Vagina (tissue), 2 donors: Measurements from ENCODE around the gene FCER2. TPM values are rescaled to one million over a fixed set of nuclear protein-coding genes. Genes with fewer than 3 reads are reported as not detected.

Experiments
- DNase-seq, 2 donors: peaks; one replicate each; pipeline ENCODE4 v3.0.0-alpha.2; 2017; ENCODE audit errors: extremely low spot score in 2 of 2
- H3K27ac ChIP-seq: fragments of 200-600 bp; sonication (generic); one replicate; pipeline ENCODE4 v1.5.1; 2019
- H3K27me3 ChIP-seq: fragments of 200-600 bp; sonication (generic); one replicate; pipeline ENCODE4 v1.5.1; 2019
- H3K36me3 ChIP-seq, 2 donors: fragments of 200-600 bp; sonication (generic); one replicate each; pipeline ENCODE4 v1.5.1; 2017 to 2019
- H3K4me1 ChIP-seq: fragments of 200-600 bp; sonication (generic); one replicate; pipeline ENCODE4 v1.5.1; 2019
- H3K4me3 ChIP-seq, 2 donors: fragments of 200-600 bp; sonication (generic); 1 replicate in 1 of 2; 2 replicates in 1 of 2; pipeline ENCODE4 v1.5.1; 2016 to 2019
- H3K9me3 ChIP-seq: fragments of 200-600 bp; sonication (generic); one replicate; pipeline ENCODE4 v1.5.1; 2019
- CTCF ChIP-seq, 3 experiments: fragments of 450-650 bp in 2 of 3; fragments of 200-600 bp in 1 of 3; sonication (generic) in 1 of 3; IDR thresholded peaks; one replicate each; pipeline ENCODE4 v1.5.1; 2017 to 2019; ENCODE audit warnings: antibody characterized with exemption in 3 of 3, mild to moderate bottlenecking in 2 of 3, moderate library complexity in 2 of 3
- POLR2A ChIP-seq, 2 donors: fragments of 450-650 bp; IDR thresholded peaks; one replicate each; pipeline ENCODE4 v1.6.1; 2017; ENCODE audit warnings: antibody characterized with exemption in 2 of 2, mild to moderate bottlenecking in 2 of 2, moderate library complexity in 2 of 2
- POLR2AphosphoS5 ChIP-seq, 2 donors: sonication (generic); formaldehyde crosslinking; IDR thresholded peaks; one replicate each; pipeline ENCODE4 v1.9.0; 2017; ENCODE audit warnings: antibody characterized with exemption in 2 of 2, mild to moderate bottlenecking in 2 of 2, low read depth in 1 of 2; ENCODE audit not compliant: insufficient read depth in 1 of 2
- intact Hi-C: fragments of 100-400 bp; cut with DNase I; formaldehyde crosslinking; loops from one replicate; pipeline ENCODE4 v1.15.1; 2023
- total RNA-seq: library from RNA; depleted of rRNA; stranded (reverse); fragments of >200 nt; gene quantifications from one replicate; pipeline ENCODE4 v1.2.3, GENCODE V29; 2016

Gene FCER2
- total RNA-seq, 1 donor from 2014 or later: not detected

DNA sequence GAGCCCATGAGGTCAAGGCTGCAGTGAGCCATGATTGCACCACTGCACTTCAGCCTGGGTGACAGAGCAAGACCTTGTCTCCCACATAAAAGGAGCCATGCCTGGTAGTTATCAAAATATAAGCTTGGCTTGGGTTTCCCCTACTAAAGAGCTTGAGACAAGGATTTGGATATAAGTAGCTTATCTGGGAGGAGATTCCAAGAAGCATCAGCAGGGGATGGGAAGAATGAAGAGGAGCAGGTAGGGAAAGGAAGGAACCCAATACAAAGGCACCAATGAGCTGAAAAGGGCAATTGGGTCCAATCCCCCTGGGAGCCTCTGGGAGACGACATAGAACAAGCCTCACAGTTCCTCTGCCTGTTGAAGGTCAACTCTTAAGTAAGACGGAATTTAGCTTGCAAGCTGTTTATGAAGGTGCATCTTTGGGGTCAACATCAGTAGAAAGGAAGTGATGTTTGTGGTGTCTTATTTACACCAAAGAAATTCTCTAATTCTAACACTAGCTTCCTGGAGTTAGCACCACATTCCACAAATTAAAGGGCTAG, 37.4 kb upstream of the FCER2 start:
- TF ChIP-seq POLR2AphosphoS5 (IDR thresholded peaks at IDR 0.05; ENCODE audit: insufficient read depth in 1 of 2, low read depth in 1 of 2): no peak
- no peak for TF ChIP-seq POLR2A (IDR thresholded peaks at IDR 0.05)
- DNase-seq: no peak
- intact Hi-C loops: no loop called here
- Histone ChIP-seq H3K4me3 (no peak overlapping the region), H3K9me3 (no peaks in the 10 kb centered on the region), H3K36me3 (no peaks in the 10 kb centered on the region), H3K27me3 (no peaks in the 10 kb centered on the region), H3K4me1 (no peaks in the 10 kb centered on the region), H3K27ac (no peak overlapping the region)

GRCh38 chr19:7738023-7738422, 36.1 kb upstream of the FCER2 start:
- TF ChIP-seq POLR2A (IDR thresholded peaks at IDR 0.05) (no peak), CTCF (IDR thresholded peaks at IDR 0.05) (no peak), POLR2AphosphoS5 (IDR thresholded peaks at IDR 0.05; ENCODE audit: insufficient read depth in 1 of 2, low read depth in 1 of 2) (no peak)
- Histone ChIP-seq H3K4me3 (no peak overlapping the region), H3K4me1 (no peaks in the 10 kb centered on the region), H3K36me3 (no peaks in the 10 kb centered on the region), H3K9me3 (no peaks in the 10 kb centered on the region), H3K27me3 (no peaks in the 10 kb centered on the region), H3K27ac (no peak overlapping the region)
- intact Hi-C loops: no loop called here
- DNase-seq: no peak

- no peak for DNase-seq
- Histone ChIP-seq H3K9me3 (no peaks in the 10 kb centered on the region), H3K27me3 (no peaks in the 10 kb centered on the region), H3K27ac (no peak overlapping the region), H3K4me1 (no peaks in the 10 kb centered on the region), H3K4me3 (no peak overlapping the region), H3K36me3 (no peaks in the 10 kb centered on the region)
- intact Hi-C loops: no loop called here
- TF ChIP-seq CTCF (IDR thresholded peaks at IDR 0.05) (no peak), POLR2AphosphoS5 (IDR thresholded peaks at IDR 0.05; ENCODE audit: insufficient read depth in 1 of 2, low read depth in 1 of 2) (no peak), POLR2A (IDR thresholded peaks at IDR 0.05) (no peak)
Measured at GRCh38 chr19:7737215-7737614, 35.3 kb upstream of the FCER2 start.

GRCh38 chr19:7736148-7736547, 34.2 kb upstream of the FCER2 start:
- Histone ChIP-seq H3K36me3 (no peaks in the 10 kb centered on the region), H3K27ac (no peak overlapping the region), H3K9me3 (no peaks in the 10 kb centered on the region), H3K27me3 (no peaks in the 10 kb centered on the region), H3K4me3 (no peak overlapping the region), H3K4me1 (no peaks in the 10 kb centered on the region)
- intact Hi-C loops: no loop called here
- no peak for DNase-seq
- no peak for TF ChIP-seq POLR2A (IDR thresholded peaks at IDR 0.05)
- no peak for TF ChIP-seq CTCF (IDR thresholded peaks at IDR 0.05)
- no peak for TF ChIP-seq POLR2AphosphoS5 (IDR thresholded peaks at IDR 0.05; ENCODE audit: insufficient read depth in 1 of 2, low read depth in 1 of 2)

GRCh38 chr19:7734220-7735203, 32.6 kb upstream of the FCER2 start:
- no peaks in the 10 kb centered on the region for H3K36me3 ChIP-seq
- H3K4me3 ChIP-seq: no peak overlapping the region
- intact Hi-C loops: no loop called here
- no peak for DNase-seq
- no peaks in the 10 kb centered on the region for H3K9me3 ChIP-seq
- H3K27me3 ChIP-seq: peaks cover 7% of the 10 kb centered on the region
- TF ChIP-seq CTCF (IDR thresholded peaks at IDR 0.05): no peak
- no peak for TF ChIP-seq POLR2AphosphoS5 (IDR thresholded peaks at IDR 0.05; ENCODE audit: insufficient read depth in 1 of 2, low read depth in 1 of 2)
- TF ChIP-seq POLR2A (IDR thresholded peaks at IDR 0.05): no peak
- no peak overlapping the region for H3K27ac ChIP-seq
- no peaks in the 10 kb centered on the region for H3K4me1 ChIP-seq
